GM23338 (cell line): Measurements from ENCODE around the gene UBE2L6. TPM values are rescaled to one million over a fixed set of nuclear protein-coding genes. Genes with fewer than 3 reads are reported as not detected.

Experiments used
- ATAC-seq: fragments of 200-7000 bp; cut with Tn5 transposase; 3 replicates; pipeline ENCODE4 v1.9.1; 2020
- DNase-seq: peaks from one replicate; pipeline ENCODE4 v3.0.0-alpha.2; 2015; ENCODE audit warnings: low spot score
- H2AFZ ChIP-seq: fragments of 200-600 bp; sonication (generic); 2 replicates; pipeline ENCODE4 v1.8.0; 2016; ENCODE audit warnings: antibody characterized with exemption, mild to moderate bottlenecking, moderate library complexity
- H3F3A ChIP-seq: fragments of 200-600 bp; sonication (generic); replicated peaks from 2 replicates; pipeline ENCODE4 v1.8.0; 2017; ENCODE audit warnings: antibody characterized with exemption, mixed run types, low read depth
- H3K27ac ChIP-seq: fragments of 200-600 bp; sonication (generic); 2 replicates; pipeline ENCODE4 v1.6.1; 2016; ENCODE audit warnings: low read depth
- H3K27me3 ChIP-seq: fragments of 200-600 bp; sonication (generic); 2 replicates; pipeline ENCODE4 v1.8.0; 2016; ENCODE audit warnings: mild to moderate bottlenecking, mixed run types, moderate library complexity; ENCODE audit not compliant: insufficient read depth
- H3K36me3 ChIP-seq: fragments of 200-600 bp; sonication (generic); 2 replicates; pipeline ENCODE4 v1.8.0; 2016; ENCODE audit warnings: mild to moderate bottlenecking; ENCODE audit not compliant: insufficient read depth
- H3K4me1 ChIP-seq: fragments of 200-600 bp; sonication (generic); 2 replicates; pipeline ENCODE4 v1.8.0; 2016; ENCODE audit warnings: mild to moderate bottlenecking, moderate library complexity; ENCODE audit not compliant: insufficient read depth
- H3K4me2 ChIP-seq: fragments of 200-600 bp; sonication (generic); 2 replicates; pipeline ENCODE4 v1.7.1; 2017; ENCODE audit warnings: mixed run types
- H3K4me3 ChIP-seq: fragments of 200-600 bp; sonication (generic); 2 replicates; pipeline ENCODE4 v1.6.1; 2016; ENCODE audit warnings: mixed run types
- H3K79me2 ChIP-seq: fragments of 200-600 bp; sonication (generic); replicated peaks from 2 replicates; pipeline ENCODE4 v1.8.0; 2017; ENCODE audit warnings: mild to moderate bottlenecking; ENCODE audit not compliant: insufficient read depth
- H3K9me2 ChIP-seq: fragments of 200-600 bp; sonication (generic); 2 replicates; pipeline ENCODE4 v1.8.0; 2017; ENCODE audit not compliant: insufficient read depth
- H4K20me1 ChIP-seq: fragments of 200-600 bp; sonication (generic); replicated peaks from 2 replicates; pipeline ENCODE4 v1.8.0; 2017; ENCODE audit warnings: mild to moderate bottlenecking; ENCODE audit not compliant: insufficient read depth
- H3K27ac Mint-ChIP-seq: 2 replicates; pipeline ENCODE4 v1.8.0; 2020; ENCODE audit warnings: inconsistent platforms, mild to moderate bottlenecking, moderate library complexity, mixed read lengths
- H3K27me3 Mint-ChIP-seq: 3 replicates; pipeline ENCODE4 v1.8.0; 2022; ENCODE audit warnings: low read depth, mild to moderate bottlenecking, moderate library complexity, mixed read lengths, inconsistent platforms; ENCODE audit not compliant: insufficient read depth, poor library complexity
- H3K36me3 Mint-ChIP-seq: 3 replicates; pipeline ENCODE4 v1.8.0; 2021; ENCODE audit warnings: low read depth, mild to moderate bottlenecking, inconsistent platforms, moderate library complexity, mixed read lengths
- H3K4me1 Mint-ChIP-seq: 3 replicates; pipeline ENCODE4 v1.8.0; 2020; ENCODE audit warnings: mild to moderate bottlenecking, inconsistent platforms, mixed read lengths
- H3K4me3 Mint-ChIP-seq: 3 replicates; pipeline ENCODE4 v1.8.0; 2021; ENCODE audit warnings: moderate library complexity, mild to moderate bottlenecking, inconsistent platforms, mixed read lengths
- H3K9me3 Mint-ChIP-seq: 3 replicates; pipeline ENCODE4 v1.8.0; 2020; ENCODE audit warnings: moderate library complexity, mild to moderate bottlenecking, inconsistent platforms, mixed read lengths
- JUNB ChIP-seq: IDR thresholded peaks from one replicate; pipeline ENCODE4 v1.6.1; 2016; ENCODE audit warnings: antibody characterized with exemption; ENCODE audit not compliant: unreplicated experiment
- POLR2AphosphoS5 ChIP-seq: IDR thresholded peaks from 2 replicates; pipeline ENCODE4 v1.6.1; 2016; ENCODE audit warnings: antibody characterized with exemption, low read depth
- REST ChIP-seq: IDR thresholded peaks from one replicate; pipeline ENCODE4 v1.6.1; 2018; ENCODE audit warnings: antibody characterized with exemption; ENCODE audit not compliant: unreplicated experiment
- STAT1 ChIP-seq: IDR thresholded peaks from one replicate; pipeline ENCODE4 v1.6.1; 2016; ENCODE audit warnings: antibody characterized with exemption; ENCODE audit not compliant: unreplicated experiment
- ZNF114 ChIP-seq: fragments of 250-450 bp; sonication (Bioruptor Pico); IDR thresholded peaks from 2 replicates; pipeline ENCODE4 v1.5.0; 2020; ENCODE audit warnings: mild to moderate bottlenecking, moderate library complexity
- ZNF462 ChIP-seq: fragments of 250-450 bp; sonication (Bioruptor Pico); IDR thresholded peaks from 2 replicates; pipeline ENCODE4 v1.5.0; 2020; ENCODE audit warnings: mild to moderate bottlenecking, moderate library complexity
- polyA plus RNA-seq: library from polyadenylated mRNA; unstranded; fragments of >200 nt; fragmentation: Nextera tagmentation; extraction: Ambion mirVana; gene quantifications from 2 replicates; pipeline ENCODE4 v1.2.1, GENCODE V29; 2016
- total RNA-seq: library from RNA; depleted of rRNA; stranded (reverse); fragments of >200 nt; shearing (Covaris generic); gene quantifications from 2 replicates; pipeline ENCODE4 v1.2.3, GENCODE V29; 2014

UBE2L6 gene
- total and polyA plus RNA-seq, 2 experiments from 2014 or later, result 46.0 to 52.0 TPM

GRCh38 chr11:57539342-57539741, 28.1 kb downstream of the UBE2L6 start:
- DNase-seq (no peak), ATAC-seq (no peak)
- Histone ChIP-seq H3K27me3 (no peaks in the 10 kb centered on the region), H3K4me2 (no peak overlapping the region), H3F3A (no peaks in the 10 kb centered on the region), H3K9me2 (no peaks in the 10 kb centered on the region), H3K27ac (no peak overlapping the region), H3K79me2 (no peaks in the 10 kb centered on the region), H3K4me1 (peaks cover 23% of the 10 kb centered on the region), H3K36me3 (no peaks in the 10 kb centered on the region), H4K20me1 (no peaks in the 10 kb centered on the region), H2AFZ (no peak overlapping the region), H3K4me3 (no peak overlapping the region)
- H3K27me3 Mint-ChIP-seq, result peaks cover 13% of the 10 kb centered on the region
- H3K36me3 Mint-ChIP-seq, result no peaks in the 10 kb centered on the region; the same call in 2 of the 3 replicates
- no peak overlapping the region for H3K27ac Mint-ChIP-seq
- peaks cover 39% of the 10 kb centered on the region for H3K4me1 Mint-ChIP-seq
- no peak overlapping the region for H3K4me3 Mint-ChIP-seq
- TF ChIP-seq POLR2AphosphoS5 (no peak), ZNF114 (CRISPR knock-in tag) (no peak), JUNB (no peak), REST (no peak), ZNF462 (CRISPR knock-in tag) (no peak), STAT1 (no peak)
- H3K9me3 Mint-ChIP-seq, result peaks cover 3% of the 10 kb centered on the region; the same call in 2 of the 3 replicates
